Smooth muscle cell (in vitro differentiated cells): ENCODE data around the gene PREX1. TPM values are rescaled to one million over a fixed set of nuclear protein-coding genes. Genes with fewer than 3 reads are reported as not detected.

Source experiments
- DNase-seq: peaks from one replicate; lab custom pipeline; 2025; ENCODE audit not compliant: unreplicated experiment; lab: John Stamatoyannopoulos, UW
- H2AFZ ChIP-seq: fragments of 200-600 bp; sonication (generic); 2 replicates; pipeline ENCODE4 v1.6.0; 2016; ENCODE audit warnings: antibody characterized with exemption, low read depth, mild to moderate bottlenecking
- H3F3A ChIP-seq: fragments of 200-600 bp; sonication (generic); 2 replicates; pipeline ENCODE4 v1.6.0; 2017; ENCODE audit warnings: antibody characterized with exemption, low read depth
- H3K27ac ChIP-seq: fragments of 200-600 bp; sonication (generic); 2 replicates; pipeline ENCODE4 v1.5.1; 2016; ENCODE audit warnings: low read depth, mild to moderate bottlenecking
- H3K27me3 ChIP-seq: fragments of 200-600 bp; sonication (generic); 2 replicates; pipeline ENCODE4 v1.6.1; 2016; ENCODE audit warnings: low read depth, mild to moderate bottlenecking
- H3K36me3 ChIP-seq: fragments of 200-600 bp; sonication (generic); 2 replicates; pipeline ENCODE4 v1.5.1; 2016; ENCODE audit warnings: low read depth
- H3K4me1 ChIP-seq: fragments of 200-600 bp; sonication (generic); 2 replicates; pipeline ENCODE4 v1.5.1; 2016; ENCODE audit warnings: low read depth
- H3K4me2 ChIP-seq: fragments of 200-600 bp; sonication (generic); 2 replicates; pipeline ENCODE4 v1.6.0; 2016; ENCODE audit warnings: mild to moderate bottlenecking
- H3K4me3 ChIP-seq: fragments of 200-600 bp; sonication (generic); 2 replicates; pipeline ENCODE4 v1.5.1; 2016; ENCODE audit warnings: mild to moderate bottlenecking
- H3K79me2 ChIP-seq: fragments of 200-600 bp; sonication (generic); 2 replicates; pipeline ENCODE4 v1.6.0; 2016; ENCODE audit warnings: low read depth, mild to moderate bottlenecking
- H3K9ac ChIP-seq: fragments of 200-600 bp; sonication (generic); 2 replicates; pipeline ENCODE4 v1.6.0; 2016; ENCODE audit warnings: low read depth
- H3K9me3 ChIP-seq: fragments of 200-600 bp; sonication (generic); replicated peaks from 2 replicates; pipeline ENCODE4 v1.5.1; 2016; ENCODE audit warnings: low read depth
- H4K20me1 ChIP-seq: fragments of 200-600 bp; sonication (generic); 2 replicates; pipeline ENCODE4 v1.6.0; 2016; ENCODE audit warnings: low read depth
- WGBS: methylation state at CpG from one replicate; pipeline ENCODE4 v1.1.7; 2016; ENCODE audit warnings: low lambda C conversion rate; 5-methylcytosine and 5-hydroxymethylcytosine counted together
- polyA plus RNA-seq: library from polyadenylated mRNA; unstranded; fragments of >200 nt; fragmentation: Nextera tagmentation; extraction: Ambion mirVana; gene quantifications from 2 replicates; pipeline ENCODE4 v1.2.1, GENCODE V29; 2016
- total RNA-seq: library from RNA; depleted of rRNA; stranded (reverse); fragments of >200 nt; gene quantifications from 2 replicates; pipeline ENCODE4 v1.2.3, GENCODE V29; 2014
- TF ChIP-seq, protein P1 (sequence below): fragments of 200-600 bp; sonication (generic); IDR thresholded peaks from 2 replicates; pipeline ENCODE4 v1.5.1; 2017; ENCODE audit warnings: borderline replicate concordance, mild to moderate bottlenecking, antibody characterized with exemption; ENCODE audit not compliant: insufficient read depth, poor library complexity, severe bottlenecking

The PREX1 gene
- total and polyA plus RNA-seq, 2 experiments from 2014 or later: 0.04 to 0.30 TPM

DNA sequence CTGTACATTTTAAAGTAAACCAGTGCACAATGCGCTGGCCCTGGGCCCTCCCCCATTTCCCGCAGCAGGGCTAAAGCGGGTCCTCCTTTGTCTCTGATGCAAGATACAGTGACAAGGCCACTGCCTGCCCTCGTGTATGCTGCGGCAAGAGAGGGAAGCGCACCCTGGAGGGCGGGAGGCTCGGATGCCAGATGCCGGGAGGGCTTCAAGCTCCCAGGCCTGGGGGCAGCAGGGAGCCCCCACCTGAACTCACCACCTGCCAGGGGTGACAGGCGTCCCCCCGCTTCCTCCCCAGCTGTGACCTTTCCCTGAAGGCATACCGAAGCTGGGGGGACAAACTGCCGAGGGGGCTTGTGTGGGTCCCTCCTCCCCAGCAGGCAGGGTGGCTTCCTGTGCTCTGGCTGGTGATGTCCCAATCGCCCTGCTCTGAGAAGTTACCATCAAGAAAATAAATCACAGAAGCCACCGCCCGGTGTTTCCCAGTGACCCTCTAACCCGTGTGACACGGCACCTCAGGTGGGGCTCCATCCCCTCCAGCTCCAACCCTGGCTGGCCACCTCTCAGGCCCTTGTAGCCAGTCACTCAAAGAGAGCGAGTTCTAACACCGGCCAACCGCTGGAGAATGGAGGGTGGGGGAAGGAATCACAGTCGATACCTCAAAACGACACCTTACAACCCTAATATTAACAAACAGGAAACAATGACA, 203.3 kb downstream of the PREX1 start:
- H3K27ac ChIP-seq: no peak overlapping the region
- H3F3A ChIP-seq: no peaks in the 10 kb centered on the region
- H3K27me3 ChIP-seq: no peaks in the 10 kb centered on the region
- H3K4me1 ChIP-seq: no peaks in the 10 kb centered on the region
- no peak for DNase-seq
- H3K9ac ChIP-seq: no peak overlapping the region
- H3K4me3 ChIP-seq: no peak overlapping the region
- WGBS: 90% methylated on average over 23 of the region's 23 CpGs
- H3K4me2 ChIP-seq: no peak overlapping the region
- H3K36me3 ChIP-seq: no peaks in the 10 kb centered on the region
- H2AFZ ChIP-seq: no peak overlapping the region
- H3K9me3 ChIP-seq: no peaks in the 10 kb centered on the region
- no peaks in the 10 kb centered on the region for H3K79me2 ChIP-seq
- no peaks in the 10 kb centered on the region for H4K20me1 ChIP-seq
- TF ChIP-seq, protein P1, sequence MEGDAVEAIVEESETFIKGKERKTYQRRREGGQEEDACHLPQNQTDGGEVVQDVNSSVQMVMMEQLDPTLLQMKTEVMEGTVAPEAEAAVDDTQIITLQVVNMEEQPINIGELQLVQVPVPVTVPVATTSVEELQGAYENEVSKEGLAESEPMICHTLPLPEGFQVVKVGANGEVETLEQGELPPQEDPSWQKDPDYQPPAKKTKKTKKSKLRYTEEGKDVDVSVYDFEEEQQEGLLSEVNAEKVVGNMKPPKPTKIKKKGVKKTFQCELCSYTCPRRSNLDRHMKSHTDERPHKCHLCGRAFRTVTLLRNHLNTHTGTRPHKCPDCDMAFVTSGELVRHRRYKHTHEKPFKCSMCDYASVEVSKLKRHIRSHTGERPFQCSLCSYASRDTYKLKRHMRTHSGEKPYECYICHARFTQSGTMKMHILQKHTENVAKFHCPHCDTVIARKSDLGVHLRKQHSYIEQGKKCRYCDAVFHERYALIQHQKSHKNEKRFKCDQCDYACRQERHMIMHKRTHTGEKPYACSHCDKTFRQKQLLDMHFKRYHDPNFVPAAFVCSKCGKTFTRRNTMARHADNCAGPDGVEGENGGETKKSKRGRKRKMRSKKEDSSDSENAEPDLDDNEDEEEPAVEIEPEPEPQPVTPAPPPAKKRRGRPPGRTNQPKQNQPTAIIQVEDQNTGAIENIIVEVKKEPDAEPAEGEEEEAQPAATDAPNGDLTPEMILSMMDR: no peak

DNA sequence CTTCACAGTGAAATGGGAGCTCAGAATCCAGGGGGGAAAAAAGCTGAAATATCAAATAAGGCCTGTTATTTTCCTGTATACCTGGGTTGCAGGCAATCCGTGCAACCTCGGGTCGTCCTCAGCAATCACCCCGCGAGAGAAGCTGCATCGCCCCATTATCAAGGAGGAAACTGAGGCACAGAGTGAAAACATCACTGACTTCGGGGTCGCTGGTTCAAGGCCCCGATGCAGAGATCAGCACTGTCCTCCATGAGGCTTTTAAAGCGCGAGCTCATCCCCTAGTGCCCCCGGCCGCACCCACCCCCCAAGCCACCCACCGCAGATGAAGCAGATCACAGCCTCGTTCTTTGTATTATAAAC, 203.9 kb downstream of the PREX1 start:
- DNase-seq: no peak
- H3K9ac ChIP-seq: no peak overlapping the region
- no peak overlapping the region for H2AFZ ChIP-seq
- H3K4me3 ChIP-seq: no peak overlapping the region
- H3K9me3 ChIP-seq: no peaks in the 10 kb centered on the region
- 97% methylated on average over 15 of the region's 15 CpGs for WGBS
- TF ChIP-seq, protein P1: no peak
- no peaks in the 10 kb centered on the region for H3K36me3 ChIP-seq
- H3F3A ChIP-seq: no peaks in the 10 kb centered on the region
- no peak overlapping the region for H3K4me2 ChIP-seq
- H3K4me1 ChIP-seq: no peaks in the 10 kb centered on the region
- no peak overlapping the region for H3K27ac ChIP-seq
- H3K79me2 ChIP-seq: no peaks in the 10 kb centered on the region
- H3K27me3 ChIP-seq: no peaks in the 10 kb centered on the region
- no peaks in the 10 kb centered on the region for H4K20me1 ChIP-seq

DNA sequence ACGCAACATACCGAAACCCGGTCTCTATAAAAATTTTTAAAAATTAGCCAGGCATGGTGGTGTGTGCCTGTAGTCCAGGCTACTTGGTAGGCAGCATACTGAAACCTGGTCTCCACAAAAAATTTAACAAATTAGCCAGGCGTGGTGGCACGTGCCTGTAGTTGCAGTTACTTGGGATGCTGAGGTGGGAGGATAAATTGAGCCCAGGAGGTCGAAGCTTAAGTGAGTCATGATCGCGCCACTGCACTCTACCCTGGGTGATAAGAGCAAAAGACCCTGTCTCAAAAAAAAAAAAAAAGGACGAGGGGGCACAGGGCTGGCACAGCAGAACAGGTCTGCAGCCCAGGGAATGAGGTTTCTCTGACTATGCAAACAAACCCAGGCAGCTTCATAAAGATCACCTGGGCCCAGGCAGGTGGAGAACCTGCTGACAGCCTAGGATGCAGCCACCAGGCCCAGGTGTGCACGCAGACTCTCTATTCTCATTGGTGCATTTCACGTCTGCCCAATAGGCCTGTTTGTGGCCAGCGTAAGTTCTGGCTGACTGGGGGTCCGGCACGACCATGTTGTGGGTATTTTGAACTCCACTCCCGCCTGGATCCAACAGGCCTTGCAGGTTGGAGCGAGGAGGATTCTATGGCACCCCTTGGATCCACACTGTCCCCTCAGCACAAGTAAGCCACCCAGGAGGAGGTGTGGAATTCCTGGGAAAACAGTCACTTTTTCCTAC, 204.5 kb downstream of the PREX1 start:
- Histone ChIP-seq H3K36me3 (no peaks in the 10 kb centered on the region), H3K4me2 (no peak overlapping the region), H3K79me2 (no peaks in the 10 kb centered on the region), H3K27ac (no peak overlapping the region), H2AFZ (no peak overlapping the region), H3F3A (no peaks in the 10 kb centered on the region), H3K4me3 (no peak overlapping the region), H4K20me1 (no peaks in the 10 kb centered on the region), H3K9me3 (no peaks in the 10 kb centered on the region), H3K4me1 (no peaks in the 10 kb centered on the region), H3K27me3 (no peaks in the 10 kb centered on the region), H3K9ac (no peak overlapping the region)
- no peak for DNase-seq
- 96% methylated on average over 16 of the region's 16 CpGs for WGBS
- TF ChIP-seq, protein P1: no peak

DNA sequence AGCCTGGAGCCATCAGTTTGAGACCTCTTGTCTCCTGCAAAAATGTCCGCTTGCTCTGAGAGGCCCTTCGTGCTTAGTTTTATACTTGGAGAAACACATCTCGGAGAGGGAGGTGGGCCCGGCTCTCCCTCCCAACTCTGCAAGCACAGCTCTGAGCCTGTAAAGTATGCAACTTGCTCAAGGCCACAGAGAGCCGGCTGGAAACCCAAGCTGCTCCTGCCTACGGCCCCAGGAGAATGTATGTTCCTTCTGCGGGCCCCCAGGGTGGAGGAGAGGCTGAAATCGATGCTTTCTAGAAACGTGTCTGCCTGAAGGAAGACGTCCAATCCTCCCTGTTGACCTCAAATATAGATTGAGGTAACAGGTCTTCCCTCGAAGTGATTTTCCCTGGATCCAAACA, 205.4 kb downstream of the PREX1 start:
- Histone ChIP-seq H3F3A (no peaks in the 10 kb centered on the region), H3K9me3 (no peaks in the 10 kb centered on the region), H3K4me1 (no peaks in the 10 kb centered on the region), H4K20me1 (no peaks in the 10 kb centered on the region), H3K27me3 (no peaks in the 10 kb centered on the region), H2AFZ (no peak overlapping the region), H3K36me3 (no peaks in the 10 kb centered on the region), H3K9ac (no peak overlapping the region), H3K4me2 (no peak overlapping the region), H3K4me3 (no peak overlapping the region), H3K27ac (no peak overlapping the region), H3K79me2 (no peaks in the 10 kb centered on the region)
- no peak for DNase-seq
- TF ChIP-seq, protein P1: no peak
- 81% methylated on average over 11 of the region's 11 CpGs for WGBS
